ENCODE measurements around the gene YEATS4.

YEATS4 gene

GRCh38 chr12:69406217-69406616 lies 46.7 kb downstream of the YEATS4 start:
- Histone ChIP-seq H3K27ac (replicated peaks) (no peak overlapping the region), H3K27me3 (ENCODE audit: insufficient read depth, poor library complexity, severe bottlenecking) (no peaks in the 10 kb centered on the region), H3K4me3 (replicated peaks; ENCODE audit: insufficient read depth, low read length) (no peak overlapping the region)
- TF ChIP-seq SPI1 (IDR thresholded peaks at IDR 0.05; ENCODE audit: borderline replicate concordance, low read depth) (no peak), POLR2AphosphoS5 (IDR thresholded peaks at IDR 0.05; ENCODE audit: low read depth) (no peak), REST (IDR thresholded peaks at IDR 0.05; ENCODE audit: insufficient replicate concordance, low read depth) (no peak), CTCF (IDR thresholded peaks at IDR 0.05; ENCODE audit: insufficient read depth, low read length) (no peak), GABPA (IDR thresholded peaks at IDR 0.05; ENCODE audit: low read depth) (no peak)
- no peak for DNase-seq (ENCODE audit: low read depth in 1 of 2, low spot score in 1 of 2)

- Histone ChIP-seq H3K27me3 (ENCODE audit: insufficient read depth, poor library complexity, severe bottlenecking) (no peaks in the 10 kb centered on the region), H3K4me3 (replicated peaks; ENCODE audit: insufficient read depth, low read length) (no peak overlapping the region), H3K27ac (replicated peaks) (no peak overlapping the region)
- no peak for DNase-seq (ENCODE audit: low read depth in 1 of 2, low spot score in 1 of 2)
- TF ChIP-seq GABPA (IDR thresholded peaks at IDR 0.05; ENCODE audit: low read depth): no peak
- TF ChIP-seq CTCF (IDR thresholded peaks at IDR 0.05; ENCODE audit: insufficient read depth, low read length): no peak
Observed at GRCh38 chr12:69410571-69410970, 51.0 kb downstream of the YEATS4 start.

GRCh38 chr12:69412655-69413054 lies 53.1 kb downstream of the YEATS4 start:
- Histone ChIP-seq H3K4me3 (replicated peaks; ENCODE audit: insufficient read depth, low read length) (no peak overlapping the region), H3K27me3 (ENCODE audit: insufficient read depth, poor library complexity, severe bottlenecking) (no peaks in the 10 kb centered on the region), H3K27ac (replicated peaks) (no peak overlapping the region)
- DNase-seq (ENCODE audit: low read depth in 1 of 2, low spot score in 1 of 2): no peak
- no peak for TF ChIP-seq GABPA (IDR thresholded peaks at IDR 0.05; ENCODE audit: low read depth)
- no peak for TF ChIP-seq REST (IDR thresholded peaks at IDR 0.05; ENCODE audit: insufficient replicate concordance, low read depth)
- no peak for TF ChIP-seq SPI1 (IDR thresholded peaks at IDR 0.05; ENCODE audit: borderline replicate concordance, low read depth)
- no peak for TF ChIP-seq CTCF (IDR thresholded peaks at IDR 0.05; ENCODE audit: insufficient read depth, low read length)
- TF ChIP-seq POLR2AphosphoS5 (IDR thresholded peaks at IDR 0.05; ENCODE audit: low read depth): no peak

- Histone ChIP-seq H3K27me3 (ENCODE audit: insufficient read depth, poor library complexity, severe bottlenecking) (no peaks in the 10 kb centered on the region), H3K4me3 (replicated peaks; ENCODE audit: insufficient read depth, low read length) (no peak overlapping the region), H3K27ac (replicated peaks) (no peak overlapping the region)
- peak in 1 of 2 experiments; percentile 11 for DNase-seq (ENCODE audit: low read depth in 1 of 2, low spot score in 1 of 2)
- TF ChIP-seq GABPA (IDR thresholded peaks at IDR 0.05; ENCODE audit: low read depth) (no peak), CTCF (IDR thresholded peaks at IDR 0.05; ENCODE audit: insufficient read depth, low read length) (peak; percentile 41)
Observed at GRCh38 chr12:69415471-69416275, 56.1 kb downstream of the YEATS4 start.
